OCI-LY3 (cell line): ENCODE results near the gene SPON2.
"Not testable (repeated sequence)": the region's sequence is repeated elsewhere in the genome, so short reads cannot be mapped to it uniquely, and the experiment has no call there.

Experiments used
- H2AFZ ChIP-seq: fragments of 200-600, 300-600 bp; shearing (Covaris generic); 2 replicates; pipeline ENCODE4 v1.6.0; 2014; ENCODE audit warnings: antibody characterized with exemption, low read depth, low read length
- H3K27ac ChIP-seq: fragments of 200-600, 300-600 bp; sonication (generic); 2 replicates; pipeline ENCODE4 v1.5.1; 2014; ENCODE audit warnings: mild to moderate bottlenecking, low read length, moderate library complexity, mixed read lengths
- H3K27me3 ChIP-seq: fragments of 200-600, 300-600 bp; sonication (generic); 2 replicates; pipeline ENCODE4 v1.6.1; 2014; ENCODE audit warnings: low read depth, low read length, mixed read lengths
- H3K36me3 ChIP-seq: fragments of 200-600, 300-600 bp; sonication (generic); replicated peaks from 2 replicates; pipeline ENCODE3; 2014; ENCODE audit warnings: low read depth, low read length, mixed read lengths
- H3K4me1 ChIP-seq: fragments of 300-600, 200-600 bp; sonication (generic); 2 replicates; pipeline ENCODE4 v1.6.1; 2014; ENCODE audit warnings: low read length, mixed read lengths
- H3K4me2 ChIP-seq: fragments of 200-600, 300-600 bp; sonication (generic); 2 replicates; pipeline ENCODE4 v1.6.1; 2014; ENCODE audit warnings: low read length, mixed read lengths
- H3K4me3 ChIP-seq: fragments of 300-600, 200-600 bp; sonication (generic); 2 replicates; pipeline ENCODE4 v1.5.1; 2014; ENCODE audit warnings: antibody characterized with exemption, mild to moderate bottlenecking, low read length, moderate library complexity
- H3K79me2 ChIP-seq: fragments of 300-600, 200-600 bp; shearing (Covaris generic); 2 replicates; pipeline ENCODE4 v1.6.1; 2014; ENCODE audit warnings: mild to moderate bottlenecking, low read length, mixed read lengths
- H3K9ac ChIP-seq: fragments of 300-600, 200-600 bp; shearing (Covaris generic); 2 replicates; pipeline ENCODE4 v1.6.0; 2014; ENCODE audit warnings: mild to moderate bottlenecking, low read length, moderate library complexity
- H3K9me3 ChIP-seq: fragments of 200-600, 300-600 bp; shearing (Covaris generic); 2 replicates; pipeline ENCODE4 v1.6.1; 2014; ENCODE audit warnings: low read length, mixed read lengths; ENCODE audit not compliant: insufficient read depth
- H4K20me1 ChIP-seq: fragments of 200-600, 300-600 bp; sonication (generic); 2 replicates; pipeline ENCODE4 v1.6.1; 2016; ENCODE audit warnings: low read length, mixed read lengths; ENCODE audit not compliant: insufficient read depth
- CTCF ChIP-seq: fragments of 200-600, 300-600 bp; sonication (generic); IDR thresholded peaks from 2 replicates; pipeline ENCODE4 v1.5.1; 2014; ENCODE audit warnings: antibody characterized with exemption, low read length, low read depth
- EZH2phosphoT487 ChIP-seq: fragments of 200-600 bp; shearing (Covaris generic); IDR thresholded peaks from 2 replicates; pipeline ENCODE4 v1.6.1; 2018; ENCODE audit warnings: antibody characterized with exemption, mixed run types, low read depth

The SPON2 gene

GRCh38 chr4:1136048-1136447, 36.3 kb downstream of the SPON2 start:
- Histone ChIP-seq H3K4me2 (no peak overlapping the region), H3K4me3 (no peak overlapping the region), H4K20me1 (no peaks in the 10 kb centered on the region), H2AFZ (no peak overlapping the region), H3K79me2 (no peaks in the 10 kb centered on the region), H3K9ac (no peak overlapping the region), H3K36me3 (no peaks in the 10 kb centered on the region), H3K27ac (no peak overlapping the region), H3K9me3 (no peaks in the 10 kb centered on the region), H3K27me3 (peaks cover 20% of the 10 kb centered on the region), H3K4me1 (0 out of 2 replicates have a peak, but pooled peaks cover 6% of the 10 kb centered on the region)
- no peak for TF ChIP-seq CTCF
- TF ChIP-seq EZH2phosphoT487: no peak

- no peak overlapping the region for H3K9ac ChIP-seq
- peaks cover 16% of the 10 kb centered on the region; the same call in 1 of the 2 replicates for H3K27me3 ChIP-seq
- H3K79me2 ChIP-seq: no peaks in the 10 kb centered on the region
- 0 out of 2 replicates have a peak, but pooled peaks cover 6% of the 10 kb centered on the region for H3K4me1 ChIP-seq
- TF ChIP-seq CTCF (no peak), EZH2phosphoT487 (no peak)
- H2AFZ ChIP-seq: no peak overlapping the region
- no peak overlapping the region for H3K4me3 ChIP-seq
- H3K36me3 ChIP-seq: no peaks in the 10 kb centered on the region
- no peak overlapping the region for H3K27ac ChIP-seq
- H3K9me3 ChIP-seq: no peaks in the 10 kb centered on the region
- H3K4me2 ChIP-seq: no peak overlapping the region
- H4K20me1 ChIP-seq: no peaks in the 10 kb centered on the region
Measured at GRCh38 chr4:1133033-1133432, 39.4 kb downstream of the SPON2 start.

- TF ChIP-seq EZH2phosphoT487 (no peak), CTCF (peak; percentile 98)
- H3K36me3 ChIP-seq: no peaks in the 10 kb centered on the region
- no peaks in the 10 kb centered on the region for H4K20me1 ChIP-seq
- no peak overlapping the region for H3K27ac ChIP-seq
- H3K79me2 ChIP-seq: no peaks in the 10 kb centered on the region
- peaks cover 32% of the 10 kb centered on the region for H3K27me3 ChIP-seq
- no peaks in the 10 kb centered on the region for H3K9me3 ChIP-seq
- H3K4me2 ChIP-seq: 0 out of 2 replicates have a peak overlapping the region, but pooled peaks have one; percentile 45
- no peak overlapping the region for H3K9ac ChIP-seq
- 0 out of 2 replicates have a peak overlapping the region, but pooled peaks have one; percentile 67 for H2AFZ ChIP-seq
- H3K4me3 ChIP-seq: no peak overlapping the region
- H3K4me1 ChIP-seq: no peaks in the 10 kb centered on the region
Measured at GRCh38 chr4:1130316-1131186, 41.8 kb downstream of the SPON2 start.

GRCh38 chr4:1126506-1126905, 45.9 kb downstream of the SPON2 start:
- TF ChIP-seq EZH2phosphoT487 (no peak), CTCF (no peak)
- Histone ChIP-seq H3K27ac (no peak overlapping the region), H3K79me2 (no peaks in the 10 kb centered on the region), H3K9ac (no peak overlapping the region), H3K4me2 (no peak overlapping the region), H3K4me3 (no peak overlapping the region), H2AFZ (no peak overlapping the region), H3K27me3 (peaks cover 32% of the 10 kb centered on the region), H4K20me1 (no peaks in the 10 kb centered on the region), H3K9me3 (no peaks in the 10 kb centered on the region), H3K4me1 (no peaks in the 10 kb centered on the region), H3K36me3 (no peaks in the 10 kb centered on the region)

GRCh38 chr4:1125466-1125865, 46.9 kb downstream of the SPON2 start:
- H3K9me3 ChIP-seq, H3K79me2 ChIP-seq, H2AFZ ChIP-seq, H3K36me3 ChIP-seq, H3K27ac ChIP-seq, H3K4me2 ChIP-seq, H3K4me1 ChIP-seq, H3K9ac ChIP-seq, H4K20me1 ChIP-seq, H3K4me3 ChIP-seq: not testable (repeated sequence)
- peaks cover 32% of the 10 kb centered on the region for H3K27me3 ChIP-seq
